ENCODE data around the gene OBSCN.

The OBSCN gene

DNA sequence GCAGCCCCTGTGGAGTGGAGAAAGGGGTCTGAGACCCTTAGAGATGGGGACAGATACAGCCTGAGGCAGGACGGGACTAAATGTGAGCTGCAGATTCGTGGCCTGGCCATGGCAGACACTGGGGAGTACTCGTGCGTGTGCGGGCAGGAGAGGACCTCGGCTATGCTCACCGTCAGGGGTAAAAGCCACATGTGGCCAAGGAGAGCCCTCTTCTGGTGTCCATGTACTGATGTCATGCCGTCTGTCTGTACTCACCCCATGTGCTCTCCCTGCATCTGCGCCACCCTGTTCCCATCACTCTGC, 84.7 kb downstream of the OBSCN start:
- no peak for TF ChIP-seq CTCF (conservative IDR thresholded peaks at IDR 0.05; ENCODE audit: low read depth)
- ChIA-PET CTCF (no interaction called here), POLR2A (ENCODE audit: low non-redundant PET) (no interaction called here)
- DNase-seq (ENCODE audit: low spot score), result no peak
- no peak overlapping the region for H3K27ac ChIP-seq

GRCh38 chr1:228293393-228293792, 85.5 kb downstream of the OBSCN start:
- ChIA-PET CTCF (no interaction called here), POLR2A (ENCODE audit: low non-redundant PET) (no interaction called here)
- no peak overlapping the region for H3K27ac ChIP-seq
- DNase-seq (ENCODE audit: low spot score), result no peak
- TF ChIP-seq CTCF (conservative IDR thresholded peaks at IDR 0.05; ENCODE audit: low read depth), result no peak

- POLR2A ChIA-PET (ENCODE audit: low non-redundant PET), result no interaction called here
Observed at GRCh38 chr1:228293816-228294500, 86.1 kb downstream of the OBSCN start.

DNA sequence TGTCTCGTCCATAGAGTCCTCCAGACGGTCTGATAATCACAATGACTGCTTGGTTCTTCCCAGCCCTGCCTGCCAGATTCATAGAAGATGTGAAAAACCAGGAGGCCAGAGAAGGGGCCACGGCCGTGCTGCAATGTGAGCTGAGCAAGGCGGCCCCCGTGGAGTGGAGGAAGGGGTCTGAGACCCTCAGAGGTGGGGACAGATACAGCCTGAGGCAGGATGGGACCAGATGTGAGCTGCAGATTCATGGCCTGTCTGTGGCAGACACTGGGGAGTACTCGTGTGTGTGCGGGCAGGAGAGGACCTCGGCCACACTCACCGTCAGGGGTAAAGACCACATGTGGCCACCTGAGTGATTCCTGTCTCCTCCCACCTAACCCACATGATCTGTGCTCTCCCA, 86.9 kb downstream of the OBSCN start:
- POLR2A ChIA-PET (ENCODE audit: low non-redundant PET), result no interaction called here
- TF ChIP-seq CTCF (conservative IDR thresholded peaks at IDR 0.05; ENCODE audit: low read depth), result no peak
- H3K27ac ChIP-seq, result no peak overlapping the region
- DNase-seq (ENCODE audit: low spot score), result no peak
- CTCF ChIA-PET, result no interaction called here

More at GRCh38 chr1:228293816-228294500, 86.1 kb downstream of the OBSCN start:
- TF ChIP-seq CTCF (conservative IDR thresholded peaks at IDR 0.05; ENCODE audit: low read depth), result no peak
- no peak for DNase-seq (ENCODE audit: low spot score)
- CTCF ChIA-PET, result no interaction called here
- no peak overlapping the region for H3K27ac ChIP-seq

DNA sequence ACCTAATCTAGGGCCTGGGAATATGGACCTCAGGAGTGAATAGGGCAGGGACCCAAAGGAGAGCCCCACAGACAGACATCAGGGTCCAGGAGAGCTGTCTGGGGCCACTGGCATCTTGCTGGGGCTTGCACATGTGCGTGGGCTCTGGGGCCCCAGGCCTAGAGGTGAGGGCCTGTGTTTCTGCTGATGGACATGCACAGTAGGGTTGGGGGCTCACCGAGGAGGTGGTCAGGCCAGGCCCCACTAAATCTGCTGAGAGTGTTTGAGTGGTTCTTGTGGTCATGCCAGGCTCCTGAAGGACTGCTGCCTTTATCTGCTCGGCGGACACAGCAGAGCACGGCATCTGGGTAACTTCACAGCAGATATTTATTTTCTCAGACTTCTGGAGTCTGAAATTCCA, 87.4 kb downstream of the OBSCN start:
- POLR2A ChIA-PET (ENCODE audit: low non-redundant PET), result no interaction called here
- CTCF ChIA-PET, result no interaction called here
- DNase-seq (ENCODE audit: low spot score), result no peak

GRCh38 chr1:228295981-228296380, 88.1 kb downstream of the OBSCN start:
- ChIA-PET POLR2A (ENCODE audit: low non-redundant PET) (no interaction called here), CTCF (interaction anchor here (0.6 kb wide), 1 partner anchor 211 kb away, joined by 4 read pairs; no protein-coding TSS in a partner anchor)
- TF ChIP-seq CTCF (conservative IDR thresholded peaks at IDR 0.05; ENCODE audit: low read depth), result no peak
- H3K27ac ChIP-seq, result no peak overlapping the region
- DNase-seq (ENCODE audit: low spot score), result no peak

More for the DNA sequence above, 87.4 kb downstream of the OBSCN start:
- no peak overlapping the region for H3K27ac ChIP-seq
- no peak for TF ChIP-seq CTCF (conservative IDR thresholded peaks at IDR 0.05; ENCODE audit: low read depth)
